K562 (cell line): ENCODE measurements around the gene AKAP6. TPM values are rescaled to one million over a fixed set of nuclear protein-coding genes. Genes with fewer than 3 reads are reported as not detected.

ENCODE experiments used
- ATAC-seq: fragments of 200-7000 bp; cut with Tn5 transposase; 3 replicates; pipeline ENCODE4 v1.9.1; 2020; ENCODE audit warnings: moderate library complexity
- BruUV-seq: library from RNA; stranded (reverse); fragments of 400-500 nt; replicated peaks from 2 replicates; lab custom pipeline; 2021; lab: Mats Ljungman, UMichigan
- CTCF ChIA-PET: fragments of 300-600 bp; formaldehyde crosslinking; extraction: SDS; loops from one replicate; lab custom pipeline; 2021; ENCODE audit warnings: low intra/inter-chr PET ratio; lab: Yijun Ruan, JAX
- POLR2A ChIA-PET: fragments of 300-600, 350-650 bp; sonication (Branson Sonifier 250); formaldehyde crosslinking; extraction: SDS; loops from one replicate; lab custom pipeline; 2021; ENCODE audit warnings: antibody characterized with exemption, inconsistent platforms; lab: Yijun Ruan, JAX
- DNase-seq, 4 experiments: peaks; one replicate each; pipeline versions ENCODE4 v3.0.0 to v3.0.0-alpha.2; 2011 to 2018; ENCODE audit warnings: low spot score in 3 of 4, mixed read lengths in 3 of 4; ENCODE audit errors: extremely low read depth in 1 of 4
- FAIRE-seq: peaks from 2 replicates; lab custom pipeline; 2011; peaks lifted over from hg19 to GRCh38; lab: Jason Lieb, UNC
- H2AFZ ChIP-seq: 2 replicates; pipeline ENCODE4 v1.6.0; 2011; ENCODE audit warnings: low read depth, low read length, control low read depth, inconsistent platforms
- H3K27ac ChIP-seq: fragments of 200-600 bp; 3 replicates; pipeline ENCODE4 v1.8.0; 2011; ENCODE audit warnings: low read depth, mild to moderate bottlenecking, control low read depth, inconsistent platforms, low read length, moderate library complexity, mixed read lengths; ENCODE audit errors: extremely low read depth
- H3K27me3 ChIP-seq, 2 experiments: fragments of 300-600 bp in 1 of 2; 2 replicates in 1 of 2; 3 replicates in 1 of 2; pipeline versions ENCODE4 v1.6.0 to v1.8.0; 2011; ENCODE audit warnings: inconsistent platforms in 2 of 2, low read length in 2 of 2, mild to moderate bottlenecking in 1 of 2, mixed read lengths in 1 of 2, moderate library complexity in 1 of 2; ENCODE audit not compliant: control insufficient read depth in 2 of 2, insufficient read depth in 2 of 2
- H3K36me3 ChIP-seq: fragments of 300-600 bp; 3 replicates; pipeline ENCODE4 v1.8.0; 2011; ENCODE audit warnings: mild to moderate bottlenecking, low read length, inconsistent platforms; ENCODE audit not compliant: control insufficient read depth, insufficient read depth
- H3K4me1 ChIP-seq, 2 experiments: fragments of 200-600 bp in 1 of 2; replicated peaks in 1 of 2; 2 replicates in 1 of 2; 3 replicates in 1 of 2; pipeline versions ENCODE4 v1.5.1 to v1.8.0; 2011; ENCODE audit warnings: inconsistent platforms in 2 of 2, low read length in 2 of 2, mild to moderate bottlenecking in 1 of 2, mixed read lengths in 1 of 2, moderate library complexity in 1 of 2; ENCODE audit not compliant: control insufficient read depth in 2 of 2, insufficient read depth in 2 of 2
- H3K4me2 ChIP-seq: 2 replicates; pipeline ENCODE4 v1.6.1; 2011; ENCODE audit warnings: low read length, control low read depth, inconsistent platforms, mixed read lengths; ENCODE audit not compliant: insufficient read depth
- H3K4me3 ChIP-seq: fragments of 200-600 bp; sonication (generic), shearing (Covaris generic); 2 replicates; pipeline ENCODE4 v1.5.1; 2016; ENCODE audit warnings: control low read depth, inconsistent platforms
- H3K79me2 ChIP-seq: fragments of 200-600 bp; 3 replicates; pipeline ENCODE4 v1.8.0; 2011; ENCODE audit warnings: low read length, inconsistent platforms; ENCODE audit not compliant: control insufficient read depth, insufficient read depth
- H3K9ac ChIP-seq, 2 experiments: 2 replicates each; pipeline versions ENCODE4 v1.6.0 to v1.6.1; 2011; ENCODE audit warnings: low read depth in 2 of 2, low read length in 2 of 2, control low read depth in 1 of 2, inconsistent platforms in 1 of 2, mild to moderate bottlenecking in 1 of 2, mixed read lengths in 1 of 2; ENCODE audit not compliant: insufficient read depth in 1 of 2
- H3K9me1 ChIP-seq: one replicate; pipeline ENCODE4 v1.6.0; 2011; ENCODE audit warnings: inconsistent platforms, mild to moderate bottlenecking, low read length, moderate library complexity; ENCODE audit not compliant: control insufficient read depth, insufficient read depth
- H3K9me3 ChIP-seq: replicated peaks from 2 replicates; pipeline ENCODE4 v1.5.1; 2011; ENCODE audit warnings: low read depth, low read length, inconsistent platforms; ENCODE audit not compliant: control insufficient read depth, insufficient read depth
- H4K20me1 ChIP-seq: replicated peaks from 2 replicates; pipeline ENCODE4 v1.6.1; 2011; ENCODE audit warnings: low read length, inconsistent platforms, mixed read lengths; ENCODE audit not compliant: control insufficient read depth, insufficient read depth
- CC2D1A ChIP-seq: fragments of 450-650 bp; IDR thresholded peaks from 2 replicates; pipeline ENCODE4 v1.6.1; 2017; ENCODE audit warnings: mild to moderate bottlenecking
- CCAR2 ChIP-seq: fragments of 200-400 bp; formaldehyde crosslinking; IDR thresholded peaks from 2 replicates; pipeline ENCODE4 v1.6.1; 2017; ENCODE audit warnings: mild to moderate bottlenecking, low read depth, low read length
- DDX20 ChIP-seq: fragments of 450-650 bp; IDR thresholded peaks from 2 replicates; pipeline ENCODE4 v1.6.1; 2016; ENCODE audit warnings: missing genetic modification characterization, low read depth, mild to moderate bottlenecking, missing compliant biosample characterization, moderate library complexity
- E2F1 ChIP-seq: sonication (generic); formaldehyde crosslinking; IDR thresholded peaks from 2 replicates; pipeline ENCODE4 v1.8.1; 2023; ENCODE audit warnings: mild to moderate bottlenecking, missing genetic modification reagents, moderate library complexity
- EWSR1 ChIP-seq: fragments of 450-650 bp; IDR thresholded peaks from 2 replicates; pipeline ENCODE4 v1.6.1; 2018; ENCODE audit warnings: borderline replicate concordance, mild to moderate bottlenecking, low read depth, moderate library complexity; ENCODE audit not compliant: partially characterized antibody
- FIP1L1 ChIP-seq: fragments of 200-400 bp; formaldehyde crosslinking; IDR thresholded peaks from 2 replicates; pipeline ENCODE4 v1.6.1; 2018; ENCODE audit warnings: mild to moderate bottlenecking, low read depth, low read length; ENCODE audit not compliant: poor library complexity, severe bottlenecking
- FOXK1 ChIP-seq: sonication (generic); formaldehyde crosslinking; IDR thresholded peaks from 2 replicates; pipeline ENCODE4 v1.8.0; 2022; ENCODE audit warnings: missing genetic modification reagents, mild to moderate bottlenecking, borderline replicate concordance
- FOXP4 ChIP-seq: sonication (generic); formaldehyde crosslinking; IDR thresholded peaks from 2 replicates; pipeline ENCODE4 v1.8.0; 2022; ENCODE audit warnings: mild to moderate bottlenecking, missing genetic modification reagents, borderline replicate concordance
- NCOA2 ChIP-seq, 2 experiments: fragments of 450-650 bp; IDR thresholded peaks; 2 replicates each; pipeline ENCODE4 v1.6.1; 2018; ENCODE audit warnings: mild to moderate bottlenecking in 2 of 2, moderate library complexity in 1 of 2; ENCODE audit not compliant: partially characterized antibody in 2 of 2
- PHB ChIP-seq: fragments of 250-450 bp; sonication (Bioruptor Pico); IDR thresholded peaks from 2 replicates; pipeline ENCODE4 v1.5.0; 2021
- POLR2AphosphoS5 ChIP-seq: IDR thresholded peaks from 2 replicates; pipeline ENCODE4 v1.6.1; 2011; ENCODE audit warnings: mild to moderate bottlenecking, low read depth, low read length, moderate library complexity; ENCODE audit not compliant: control insufficient read depth, insufficient read depth
- RBFOX2 ChIP-seq: fragments of 200-400 bp; formaldehyde crosslinking; IDR thresholded peaks from 2 replicates; pipeline ENCODE4 v1.6.1; 2017; ENCODE audit warnings: low read depth, mild to moderate bottlenecking, low read length, moderate library complexity
- RBM15 ChIP-seq: fragments of 200-400 bp; formaldehyde crosslinking; IDR thresholded peaks from 2 replicates; pipeline ENCODE4 v1.6.1; 2018; ENCODE audit warnings: mild to moderate bottlenecking, low read length, moderate library complexity; ENCODE audit not compliant: insufficient read depth
- SIRT6 ChIP-seq: IDR thresholded peaks from one replicate; pipeline ENCODE4 v1.6.1; 2012; ENCODE audit warnings: low read depth, mild to moderate bottlenecking, control low read depth, inconsistent platforms, low read length, moderate library complexity
- STAT5A ChIP-seq: IDR thresholded peaks from 2 replicates; pipeline ENCODE4 v1.6.1; 2012; ENCODE audit warnings: low read length, inconsistent platforms, borderline replicate concordance
- TRIM28 ChIP-seq: fragments of 450-650 bp; IDR thresholded peaks from 2 replicates; pipeline ENCODE4 v1.6.1; 2017
- ZNF512 ChIP-seq: IDR thresholded peaks from 2 replicates; pipeline ENCODE4 v1.6.1; 2016; ENCODE audit warnings: missing genetic modification characterization, missing compliant biosample characterization
- ZNF589 ChIP-seq: fragments of 200-800 bp; sonication (Bioruptor generic); IDR thresholded peaks from 2 replicates; pipeline ENCODE4 v1.6.1; 2016; ENCODE audit warnings: low read depth, missing genetic modification characterization, missing compliant biosample characterization
- WGBS: fragments of 100-300 bp; shearing (Covaris generic); methylation state at CpG from one replicate; pipeline ENCODE4 v1.1.6; 2016; ENCODE audit warnings: low coverage, mixed read lengths; ENCODE audit not compliant: insufficient coverage; ENCODE audit errors: missing lambda C conversion rate; 5-methylcytosine and 5-hydroxymethylcytosine counted together
- in situ Hi-C: fragments of 300-500 bp; cut with MboI; formaldehyde crosslinking; loops from 4 replicates; pipeline ENCODE4 v1.15.0; 2018; ENCODE audit warnings: inconsistent platforms, mixed read lengths
- intact Hi-C: fragments of 100-400 bp; cut with micrococcal nuclease; formaldehyde crosslinking; loops from 2 replicates; pipeline ENCODE4 v1.14.2; 2022
- polyA plus RNA-seq, 8 experiments: library from polyadenylated mRNA; depleted of rRNA in 4 of 8; stranded (reverse) in 5 of 8; unstranded in 3 of 8; fragments of >200 nt; fragmentation: Nextera tagmentation in 2 of 8; fragmentation: Illumina TruSeq in 1 of 8; extraction: Ambion mirVana in 2 of 8; extraction: Trizol in 1 of 8; gene quantifications; 2 replicates each; pipeline versions ENCODE4 v1.2.1 to v1.2.3, GENCODE V29; 2011 to 2014; ENCODE audit warnings: inconsistent platforms in 1 of 8, missing spikeins in 1 of 8
- total RNA-seq, 7 experiments: library from RNA; depleted of rRNA in 6 of 7; stranded (reverse); fragments of >200 nt in 6 of 7; fragmentation: Illumina TruSeq in 2 of 7; extraction: Trizol in 2 of 7; gene quantifications; 2 replicates each; pipeline versions ENCODE4 v1.2.1 to v1.2.3, GENCODE V29; 2011 to 2021; ENCODE audit warnings: low replicate concordance in 1 of 7

AKAP6 gene
- total and polyA plus RNA-seq, 9 of the 15 experiments (the other 6 are each of a cell fraction or from before 2014, with no cell fraction given): 0.03 to 1.7 (median 0.48) TPM

- TF ChIP-seq NCOA2 (IDR thresholded peaks at IDR 0.05; ENCODE audit: partially characterized antibody in 2 of 2) (no peak), RBFOX2 (no peak), RBM15 (no peak), E2F1 (CRISPR knock-in tag) (no peak), TRIM28 (no peak), EWSR1 (no peak), ZNF589 (no peak), ZNF512 (tag) (no peak)
- TF ChIP-seq, all 486 proteins: peak for 0
Measured at GRCh38 chr14:32620303-32620702, 291.2 kb downstream of the AKAP6 start (continued).

- ATAC-seq: no peak
- BruUV-seq: no TSS peak
- intact Hi-C loops: no loop called here
- no peak for TF ChIP-seq CCAR2
- TF ChIP-seq FOXK1 (CRISPR knock-in tag): no peak
- no peak for TF ChIP-seq DDX20 (tag)
- no peak for TF ChIP-seq POLR2AphosphoS5
- no peak for TF ChIP-seq FOXP4 (CRISPR knock-in tag)
- no peak for TF ChIP-seq FIP1L1
- TF ChIP-seq SIRT6: no peak
- no peak for TF ChIP-seq STAT5A
- TF ChIP-seq PHB (CRISPR knock-in tag): no peak
- TF ChIP-seq CC2D1A: no peak
Measured at GRCh38 chr14:32620724-32621123, 291.6 kb downstream of the AKAP6 start.

More at GRCh38 chr14:32620724-32621123, 291.6 kb downstream of the AKAP6 start:
- H4K20me1 ChIP-seq: no peaks in the 10 kb centered on the region
- no peak for FAIRE-seq
- DNase-seq: no peak
- H3K27ac ChIP-seq: no peak overlapping the region
- POLR2A ChIA-PET: no interaction called here
- H3K36me3 ChIP-seq: no peaks in the 10 kb centered on the region
- H3K4me1 ChIP-seq: no peaks in the 10 kb centered on the region
- H3K4me3 ChIP-seq: no peak overlapping the region
- no peaks in the 10 kb centered on the region for H3K9me1 ChIP-seq
- H3K79me2 ChIP-seq: no peaks in the 10 kb centered on the region
- H3K27me3 ChIP-seq: no peaks in the 10 kb centered on the region
- no peaks in the 10 kb centered on the region for H3K9me3 ChIP-seq
- CTCF ChIA-PET: no interaction called here
- in situ Hi-C loops: no loop called here
- no peak overlapping the region for H2AFZ ChIP-seq
- H3K4me2 ChIP-seq: no peak overlapping the region
- WGBS: 0% methylated on average over 1 of the region's 1 CpG
- H3K9ac ChIP-seq: no peak overlapping the region
